GM19238 (cell line): Measurements from ENCODE around the gene NT5C.
A peak's percentile ranks its signal among the peaks of the same experiment; 100 is the strongest.

Experiments used
- DNase-seq: peaks from one replicate; pipeline ENCODE4 v3.0.0; 2011; ENCODE audit warnings: low spot score; ENCODE audit not compliant: insufficient read length

The NT5C gene

GRCh38 chr17:75116737-75117136 is 14.8 kb downstream of the NT5C start:
- no peak for DNase-seq

- DNase-seq = no peak
These were observed 16.0 kb downstream of the NT5C start for GRCh38 chr17:75115555-75115954.

- peak; percentile 39 for DNase-seq
These were observed 16.8 kb downstream of the NT5C start for GRCh38 chr17:75114552-75115314.

GRCh38 chr17:75113798-75114551 is 17.6 kb downstream of the NT5C start:
- peak; percentile 83 for DNase-seq

- no peak for DNase-seq
These were observed 19.7 kb downstream of the NT5C start for GRCh38 chr17:75111777-75112335.

GRCh38 chr17:75110234-75110937 is 21.2 kb downstream of the NT5C start:
- no peak for DNase-seq

- DNase-seq = peak; percentile 95
These were observed 21.9 kb downstream of the NT5C start, which contains the start of gene ARMC7 for GRCh38 chr17:75109407-75110233. Gene ARMC7, plus strand, starts transcription at chr17:75109969. Its CDS starts 320 bp downstream, at chr17:75110289.

GRCh38 chr17:75109046-75109406 is 22.5 kb downstream of the NT5C start:
- DNase-seq = no peak

- no peak for DNase-seq
These were observed 23.3 kb downstream of the NT5C start for GRCh38 chr17:75108193-75108592.

- peak; percentile 66 for DNase-seq
These were observed 26.1 kb downstream of the NT5C start for GRCh38 chr17:75105126-75106080.

- DNase-seq = no peak
These were observed 27.7 kb downstream of the NT5C start for GRCh38 chr17:75103601-75104554.

- DNase-seq = no peak
These were observed 29.1 kb downstream of the NT5C start for GRCh38 chr17:75102385-75102821.

GRCh38 chr17:75099881-75100595 is 31.5 kb downstream of the NT5C start:
- DNase-seq = no peak

GRCh38 chr17:75098861-75099260 is 32.7 kb downstream of the NT5C start:
- DNase-seq = no peak

GRCh38 chr17:75097865-75098264 is 33.7 kb downstream of the NT5C start:
- no peak for DNase-seq

- no peak for DNase-seq
These were observed 35.4 kb downstream of the NT5C start for GRCh38 chr17:75096082-75096625.

GRCh38 chr17:75094871-75095399 is 36.6 kb downstream of the NT5C start:
- no peak for DNase-seq
